Natural killer cell (primary cell): ENCODE data around the gene SEPHS1. TPM values are rescaled to one million over a fixed set of nuclear protein-coding genes. Genes with fewer than 3 reads are reported as not detected.

Source experiments
- ATAC-seq, 3 donors: fragments of 150-1000 bp in 2 of 3; fragments of 200-7000 bp in 1 of 3; cut with Tn5 transposase; 1 replicate in 1 of 3; 2 replicates in 2 of 3; pipeline ENCODE4 v1.10.0; 2021; ENCODE audit warnings: mild to moderate bottlenecking in 2 of 3, moderate library complexity in 2 of 3
- DNase-seq, 2 donors: peaks; one replicate each; pipeline versions ENCODE4 v3.0.0 to v3.0.0-alpha.2; 2013 to 2021; ENCODE audit warnings: mixed read lengths in 1 of 2
- H3K27ac ChIP-seq: one replicate; pipeline ENCODE4 v1.5.1; 2013; ENCODE audit warnings: mild to moderate bottlenecking, low read length
- H3K27me3 ChIP-seq: one replicate; pipeline ENCODE4 v1.6.1; 2013; ENCODE audit warnings: low read length; ENCODE audit not compliant: control insufficient read depth, insufficient read depth
- H3K36me3 ChIP-seq: one replicate; pipeline ENCODE4 v1.6.1; 2013; ENCODE audit warnings: low read length; ENCODE audit not compliant: control insufficient read depth, insufficient read depth
- H3K4me1 ChIP-seq: one replicate; pipeline ENCODE4 v1.6.1; 2013; ENCODE audit warnings: low read length; ENCODE audit not compliant: control insufficient read depth, insufficient read depth
- H3K4me3 ChIP-seq: one replicate; pipeline ENCODE4 v1.5.1; 2013; ENCODE audit warnings: low read length
- H3K9me3 ChIP-seq: one replicate; pipeline ENCODE4 v1.6.1; 2013; ENCODE audit warnings: low read length; ENCODE audit not compliant: control insufficient read depth, insufficient read depth
- H3K27ac Mint-ChIP-seq, 2 donors: one replicate each; pipeline ENCODE4 v1.8.0; 2022; ENCODE audit warnings: mild to moderate bottlenecking in 2 of 2, mixed read lengths in 2 of 2, moderate library complexity in 1 of 2
- H3K27me3 Mint-ChIP-seq, 2 donors: one replicate each; pipeline ENCODE4 v1.8.0; 2022; ENCODE audit warnings: low read depth in 2 of 2, mixed read lengths in 2 of 2
- H3K36me3 Mint-ChIP-seq: one replicate; pipeline ENCODE4 v1.8.0; 2022; ENCODE audit warnings: mixed read lengths
- H3K4me1 Mint-ChIP-seq, 2 donors: one replicate each; pipeline ENCODE4 v1.8.0; 2022; ENCODE audit warnings: mixed read lengths in 2 of 2
- H3K4me3 Mint-ChIP-seq: one replicate; pipeline ENCODE4 v1.8.0; 2022; ENCODE audit warnings: mild to moderate bottlenecking, moderate library complexity, mixed read lengths
- H3K9me3 Mint-ChIP-seq, 2 donors: one replicate each; pipeline ENCODE4 v1.8.0; 2022; ENCODE audit warnings: mixed read lengths in 2 of 2
- CTCF ChIP-seq: fragments of 200-600 bp; IDR thresholded peaks from one replicate; pipeline ENCODE4 v1.8.0; 2022; ENCODE audit warnings: antibody characterized with exemption
- WGBS: methylation state at CpG from one replicate; pipeline ENCODE4 v1.1.7; 2013; ENCODE audit warnings: missing lambda C conversion rate; ENCODE audit not compliant: insufficient coverage; 5-methylcytosine and 5-hydroxymethylcytosine counted together
- intact Hi-C: fragments of 100-400 bp; cut with micrococcal nuclease; formaldehyde crosslinking; loops from one replicate; pipeline ENCODE4 v1.14.2; 2022
- total RNA-seq, 4 donors: library from RNA; stranded (reverse); fragments of 120-200 nt in 1 of 4; gene quantifications; one replicate each; pipeline versions ENCODE4 v1.2.3 to v1.2.4, GENCODE V29; 2013 to 2022

The SEPHS1 gene
- total RNA-seq, 3 donors from 2014 or later (not counting 1 experiment from before 2014, with no cell fraction given): 20.4 to 28.2 (median 23.4) TPM

- Mint-ChIP-seq H3K4me1 (no peaks in the 10 kb centered on the region), H3K4me3 (no peak overlapping the region), H3K36me3 (no peaks in the 10 kb centered on the region), H3K27me3 (peaks cover 0 to 3% of the 10 kb centered on the region in 2 donors), H3K27ac (no peak overlapping the region), H3K9me3 (no peaks in the 10 kb centered on the region)
- intact Hi-C loops: no loop called here
- H3K27me3 ChIP-seq: no peaks in the 10 kb centered on the region
- DNase-seq (no peak), ATAC-seq (no peak)
- no peak overlapping the region for H3K27ac ChIP-seq
- no peaks in the 10 kb centered on the region for H3K4me1 ChIP-seq
- H3K9me3 ChIP-seq: no peaks in the 10 kb centered on the region
- H3K4me3 ChIP-seq: no peak overlapping the region
- H3K36me3 ChIP-seq: no peaks in the 10 kb centered on the region
- TF ChIP-seq CTCF: no peak
- 80% methylated on average over 5 of the region's 5 CpGs for WGBS
Observed at GRCh38 chr10:13365243-13365642, 17.1 kb upstream of the SEPHS1 start.

DNA sequence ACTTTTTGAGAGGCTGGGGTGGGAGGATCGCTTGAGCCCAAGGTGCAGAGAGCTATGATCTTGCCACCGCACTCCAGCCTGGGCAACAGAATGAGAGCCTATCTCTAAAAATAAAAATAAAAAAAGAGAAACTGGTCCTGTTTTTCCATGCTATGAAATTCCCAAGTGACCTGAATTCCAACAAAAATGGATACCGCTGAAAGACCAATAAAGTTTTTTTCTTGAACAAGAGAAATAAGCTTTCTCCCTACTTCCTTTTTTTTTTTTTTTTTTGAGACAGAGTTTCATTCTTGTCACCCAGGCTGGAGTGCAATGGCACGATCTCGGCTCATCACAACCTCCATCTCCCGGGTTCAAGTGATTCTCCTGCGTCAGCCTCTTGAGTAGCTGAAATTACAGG, 12.5 kb upstream of the SEPHS1 start:
- no peaks in the 10 kb centered on the region for H3K4me1 ChIP-seq
- 73% methylated on average over 7 of the region's 7 CpGs for WGBS
- DNase-seq (no peak), ATAC-seq (no peak)
- Mint-ChIP-seq H3K27ac (no peak overlapping the region), H3K4me3 (no peak overlapping the region), H3K27me3 (peaks cover 0 to 10% of the 10 kb centered on the region in 2 donors), H3K9me3 (no peaks in the 10 kb centered on the region), H3K4me1 (no peaks in the 10 kb centered on the region), H3K36me3 (no peaks in the 10 kb centered on the region)
- no peak overlapping the region for H3K27ac ChIP-seq
- H3K36me3 ChIP-seq: no peaks in the 10 kb centered on the region
- no peak for TF ChIP-seq CTCF
- H3K27me3 ChIP-seq: peaks cover 2% of the 10 kb centered on the region
- H3K9me3 ChIP-seq: no peaks in the 10 kb centered on the region
- intact Hi-C loops: no loop called here
- H3K4me3 ChIP-seq: no peak overlapping the region

DNA sequence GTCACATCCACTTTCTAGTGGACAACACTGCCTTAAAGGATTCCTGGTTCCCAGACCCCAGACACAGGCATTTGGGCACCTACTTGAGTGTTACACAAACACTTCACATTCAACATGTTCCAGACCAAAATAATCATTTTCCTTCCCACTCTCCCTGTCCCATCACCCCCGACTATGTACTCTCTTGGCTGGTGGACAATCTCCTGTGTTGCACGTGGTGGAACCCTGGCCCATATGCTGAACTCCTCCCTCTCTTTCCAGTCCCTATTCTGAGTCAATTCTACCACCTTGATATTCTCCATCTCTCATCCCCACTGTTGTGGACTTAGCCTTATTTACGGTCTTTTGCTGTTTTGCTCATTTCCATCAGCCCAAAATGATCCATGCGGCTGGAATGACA, 8.3 kb upstream of the SEPHS1 start:
- Histone ChIP-seq H3K4me1 (peaks cover 4% of the 10 kb centered on the region), H3K36me3 (no peaks in the 10 kb centered on the region), H3K27ac (no peak overlapping the region), H3K27me3 (peaks cover 2% of the 10 kb centered on the region), H3K4me3 (no peak overlapping the region), H3K9me3 (no peaks in the 10 kb centered on the region)
- H3K9me3 Mint-ChIP-seq: no peaks in the 10 kb centered on the region
- TF ChIP-seq CTCF: no peak
- intact Hi-C loops: no loop called here
- DNase-seq (no peak), ATAC-seq (no peak)
- WGBS: 86% methylated on average over 4 of the region's 4 CpGs
- no peaks in the 10 kb centered on the region for H3K4me1 Mint-ChIP-seq
- no peaks in the 10 kb centered on the region for H3K36me3 Mint-ChIP-seq
- peaks cover 23 to 27% of the 10 kb centered on the region in 2 donors for H3K27me3 Mint-ChIP-seq
- H3K4me3 Mint-ChIP-seq: no peak overlapping the region
- H3K27ac Mint-ChIP-seq: no peak overlapping the region

GRCh38 chr10:13354783-13355182, 6.7 kb upstream of the SEPHS1 start:
- H3K4me3 Mint-ChIP-seq: no peak overlapping the region
- no peak for ATAC-seq
- Histone ChIP-seq H3K4me1 (peaks cover 11% of the 10 kb centered on the region), H3K36me3 (no peaks in the 10 kb centered on the region), H3K4me3 (no peak overlapping the region), H3K9me3 (no peaks in the 10 kb centered on the region), H3K27ac (no peak overlapping the region), H3K27me3 (peaks cover 2% of the 10 kb centered on the region)
- WGBS: 82% methylated on average over 7 of the region's 7 CpGs
- no peak overlapping the region for H3K27ac Mint-ChIP-seq
- DNase-seq: no peak
- H3K36me3 Mint-ChIP-seq: no peaks in the 10 kb centered on the region
- H3K4me1 Mint-ChIP-seq: peaks cover 6% of the 10 kb centered on the region in 2 donors
- no peak for TF ChIP-seq CTCF
- H3K9me3 Mint-ChIP-seq: no peaks in the 10 kb centered on the region
- peaks cover 23 to 30% of the 10 kb centered on the region in 2 donors for H3K27me3 Mint-ChIP-seq
- intact Hi-C loops: loop anchor here (5.0 kb wide), 1 partner anchor 192 kb away; the partner anchor contains the start of gene MCM10
